Measurements from ENCODE around the gene HSD17B1. TPM values are rescaled to one million over a fixed set of nuclear protein-coding genes. Genes with fewer than 3 reads are reported as not detected.

Gene HSD17B1
- total RNA-seq, 8 experiments from 2014 or later, result 1.7 to 6.3 (median 5.4) TPM

DNA sequence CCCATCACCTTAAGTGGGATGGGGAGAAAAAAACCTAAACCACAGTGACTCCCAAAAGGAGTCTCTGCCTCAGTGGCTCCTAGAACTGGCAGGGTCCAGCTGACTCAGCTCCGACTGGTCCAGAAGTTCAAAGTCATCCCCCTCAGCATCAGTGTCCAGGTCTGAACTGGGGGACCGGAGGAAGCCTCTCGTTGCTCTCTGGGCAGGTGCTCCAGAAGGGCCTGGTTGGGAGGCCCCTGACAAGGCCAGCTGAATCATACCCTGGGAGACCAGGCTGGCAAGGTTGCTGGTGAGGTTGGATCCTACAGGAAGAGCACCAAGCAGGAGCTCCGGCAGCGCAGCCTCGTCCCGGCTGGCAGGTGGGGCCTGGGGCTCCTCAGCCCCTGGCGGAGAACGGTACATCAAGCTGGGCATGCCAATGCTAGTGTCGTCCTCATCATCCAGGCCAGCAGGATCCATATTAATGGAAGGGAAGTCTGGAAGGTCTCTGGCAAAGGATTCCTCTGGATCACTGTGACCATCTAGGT, 29.1 kb downstream of the HSD17B1 start:
- Histone ChIP-seq H3K4me1 (replicated peaks in 1 of 2) (peaks cover 5% of the 10 kb centered on the region in 2 donors), H3K27ac (no peak overlapping the region), H3K4me3 (no peak overlapping the region)
- 50 to 100% (median 98%) methylated on average over 1 to 8 of the region's 10 CpGs; no CpG with 5 or more reads in 5 of the 10 experiments for WGBS, 10 experiments
- no peak for ATAC-seq (replicated peaks in 6 of 8)
- in situ Hi-C loops (cut with MboI; ENCODE audit: low pct_unique_long_range_greater_than_20kb in 2 of 9, low sequenced_read_pairs in 9 of 9, unreplicated experiment in 9 of 9), result loop anchor here in 1 of 9 experiments (25.0 kb wide), 1 partner anchor 95 kb away; no protein-coding TSS in a partner anchor

- no peak for ATAC-seq (replicated peaks in 6 of 8)
- no peak overlapping the region for H3K27ac ChIP-seq
Measured at GRCh38 chr17:42584880-42585279, 32.2 kb downstream of the HSD17B1 start.

GRCh38 chr17:42585353-42585752, 32.6 kb downstream of the HSD17B1 start:
- H3K4me1 ChIP-seq (replicated peaks in 1 of 2), result no peaks in the 10 kb centered on the region
- peak in 3 of 8 experiments; percentile 59 to 100 (median 99) for ATAC-seq (replicated peaks in 6 of 8)
- WGBS, 10 experiments, result 0 to 100% (median 75%) methylated on average over 1 of the region's 1 CpG; no CpG with 5 or more reads in 5 of the 10 experiments
- H3K4me3 ChIP-seq, result no peak overlapping the region
- in situ Hi-C loops (cut with MboI; ENCODE audit: low pct_unique_long_range_greater_than_20kb in 2 of 9, low sequenced_read_pairs in 9 of 9, unreplicated experiment in 9 of 9), result loop anchor here in 1 of 9 experiments (25.0 kb wide), 1 partner anchor 98 kb away; no protein-coding TSS in a partner anchor
- no peak overlapping the region for H3K27ac ChIP-seq

More at GRCh38 chr17:42584880-42585279, 32.2 kb downstream of the HSD17B1 start:
- Histone ChIP-seq H3K4me3 (no peak overlapping the region), H3K4me1 (replicated peaks in 1 of 2) (no peaks in the 10 kb centered on the region)
- WGBS, 10 experiments, result 38 to 100% (median 92%) methylated on average over 1 to 9 of the region's 9 CpGs; no CpG with 5 or more reads in 3 of the 10 experiments
- in situ Hi-C loops (cut with MboI; ENCODE audit: low pct_unique_long_range_greater_than_20kb in 2 of 9, low sequenced_read_pairs in 9 of 9, unreplicated experiment in 9 of 9), result loop anchor here in 1 of 9 experiments (25.0 kb wide), 1 partner anchor 98 kb away; no protein-coding TSS in a partner anchor

- in situ Hi-C loops (cut with MboI; ENCODE audit: low pct_unique_long_range_greater_than_20kb in 2 of 9, low sequenced_read_pairs in 9 of 9, unreplicated experiment in 9 of 9), result loop anchor here in 1 of 9 experiments (25.0 kb wide), 1 partner anchor 99 kb away; no protein-coding TSS in a partner anchor
- Histone ChIP-seq H3K4me3 (no peak overlapping the region), H3K27ac (no peak overlapping the region), H3K4me1 (replicated peaks in 1 of 2) (no peaks in the 10 kb centered on the region)
- ATAC-seq (replicated peaks in 6 of 8), result no peak
- WGBS, 10 experiments, result 48 to 96% (median 78%) methylated on average over 1 to 7 of the region's 7 CpGs; no CpG with 5 or more reads in 2 of the 10 experiments
Measured at GRCh38 chr17:42586514-42587230, 33.9 kb downstream of the HSD17B1 start.

DNA sequence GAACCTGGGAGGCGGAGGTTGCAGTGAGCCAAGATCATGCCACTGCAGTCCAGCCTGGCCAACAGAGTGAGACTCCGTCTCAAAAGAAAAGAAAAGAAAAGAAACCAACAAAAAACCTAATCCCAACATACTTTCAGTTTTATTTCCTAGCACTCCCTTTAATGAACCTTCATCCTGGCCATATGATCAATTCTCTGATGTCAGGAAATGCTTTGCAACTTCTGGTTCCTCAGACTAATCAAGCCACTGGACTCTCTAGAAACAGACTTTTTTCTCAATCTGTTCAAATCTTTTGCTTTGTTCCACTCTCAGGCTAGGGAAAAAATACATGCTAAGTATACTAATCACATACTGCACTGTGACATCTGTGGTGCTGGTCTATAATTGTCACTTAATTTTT, 38.2 kb downstream of the HSD17B1 start:
- no peak for ATAC-seq (replicated peaks in 6 of 8)
- WGBS, 10 experiments, result 60 to 100% (median 90%) methylated on average over 1 to 2 of the region's 2 CpGs; no CpG with 5 or more reads in 5 of the 10 experiments
- in situ Hi-C loops (cut with MboI; ENCODE audit: low pct_unique_long_range_greater_than_20kb in 2 of 9, low sequenced_read_pairs in 9 of 9, unreplicated experiment in 9 of 9), result loop anchor here in 1 of 9 experiments (25.0 kb wide), 1 partner anchor 104 kb away; no protein-coding TSS in a partner anchor
- Histone ChIP-seq H3K27ac (no peak overlapping the region), H3K4me1 (replicated peaks in 1 of 2) (no peaks in the 10 kb centered on the region), H3K4me3 (no peak overlapping the region)

DNA sequence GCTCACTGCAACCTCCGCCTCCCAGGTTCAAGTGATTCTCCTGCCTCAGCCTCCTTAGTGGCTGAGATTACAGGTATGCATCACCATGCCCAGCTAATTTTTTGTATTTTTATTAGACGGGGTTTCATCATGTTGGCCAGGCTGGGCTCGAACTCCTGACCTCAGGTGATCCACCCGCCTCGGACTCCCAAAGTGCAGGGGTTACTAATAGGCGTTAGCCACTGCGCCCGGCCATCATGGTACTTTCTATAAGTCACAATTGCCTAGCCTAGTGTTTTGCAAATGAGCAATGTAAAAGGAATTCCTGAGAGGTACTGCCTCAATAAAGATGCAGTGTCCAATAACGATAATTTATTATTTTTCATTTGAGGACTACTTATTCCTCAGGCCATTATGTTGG, 38.7 kb downstream of the HSD17B1 start:
- H3K4me3 ChIP-seq, result no peak overlapping the region
- H3K4me1 ChIP-seq (replicated peaks in 1 of 2), result no peaks in the 10 kb centered on the region
- in situ Hi-C loops (cut with MboI; ENCODE audit: low pct_unique_long_range_greater_than_20kb in 2 of 9, low sequenced_read_pairs in 9 of 9, unreplicated experiment in 9 of 9), result loop anchor here in 1 of 9 experiments (25.0 kb wide), 1 partner anchor 104 kb away; no protein-coding TSS in a partner anchor
- no peak for ATAC-seq (replicated peaks in 6 of 8)
- H3K27ac ChIP-seq, result no peak overlapping the region
- 83 to 100% (median 93%) methylated on average over 4 to 8 of the region's 9 CpGs; no CpG with 5 or more reads in 2 of the 10 experiments for WGBS, 10 experiments

DNA sequence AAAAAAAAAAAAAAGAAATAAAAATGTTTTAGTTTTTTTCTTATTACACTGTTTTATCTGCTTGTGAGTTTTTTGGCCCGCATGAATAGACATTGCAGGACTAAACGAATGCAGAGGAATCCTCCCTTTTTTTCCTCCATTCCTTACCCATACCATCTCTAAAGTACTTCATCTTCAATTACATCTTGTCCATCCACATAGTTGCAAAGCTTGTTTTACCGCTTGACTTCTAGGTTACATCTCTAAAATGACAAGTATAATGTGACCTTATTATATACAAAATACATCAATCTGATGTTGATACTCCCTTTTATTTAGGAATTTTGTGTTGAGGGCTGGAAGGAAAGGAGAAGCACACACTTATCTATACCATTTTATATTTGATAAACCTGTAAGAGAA, 43.7 kb downstream of the HSD17B1 start:
- Histone ChIP-seq H3K4me1 (replicated peaks in 1 of 2) (no peaks in the 10 kb centered on the region), H3K4me3 (no peak overlapping the region), H3K27ac (no peak overlapping the region)
- in situ Hi-C loops (cut with MboI; ENCODE audit: low pct_unique_long_range_greater_than_20kb in 2 of 9, low sequenced_read_pairs in 9 of 9, unreplicated experiment in 9 of 9), result loop anchor here in 1 of 9 experiments (25.0 kb wide), 1 partner anchor 109 kb away; no protein-coding TSS in a partner anchor
- WGBS, 10 experiments, result 80 to 100% (median 94%) methylated on average over 1 to 3 of the region's 3 CpGs; no CpG with 5 or more reads in 1 of the 10 experiments
- no peak for ATAC-seq (replicated peaks in 6 of 8)

GRCh38 chr17:42598905-42599304, 46.2 kb downstream of the HSD17B1 start:
- H3K4me1 ChIP-seq (replicated peaks in 1 of 2), result no peaks in the 10 kb centered on the region
- no peak overlapping the region for H3K27ac ChIP-seq
- H3K4me3 ChIP-seq, result no peak overlapping the region
- in situ Hi-C loops (cut with MboI; ENCODE audit: low pct_unique_long_range_greater_than_20kb in 2 of 9, low sequenced_read_pairs in 9 of 9, unreplicated experiment in 9 of 9), result loop anchor here in 1 of 9 experiments (25.0 kb wide), 1 partner anchor 112 kb away; no protein-coding TSS in a partner anchor
- no peak for ATAC-seq (replicated peaks in 6 of 8)
- 49 to 100% (median 76%) methylated on average over 1 to 2 of the region's 2 CpGs; no CpG with 5 or more reads in 2 of the 10 experiments for WGBS, 10 experiments

GRCh38 chr17:42603318-42603717, 50.6 kb downstream of the HSD17B1 start:
- no peak overlapping the region for H3K27ac ChIP-seq
- no peak overlapping the region for H3K4me3 ChIP-seq
- in situ Hi-C loops (cut with MboI; ENCODE audit: low pct_unique_long_range_greater_than_20kb in 2 of 9, low sequenced_read_pairs in 9 of 9, unreplicated experiment in 9 of 9), result no loop called here
- peaks cover 0 to 7% of the 10 kb centered on the region in 2 donors for H3K4me1 ChIP-seq (replicated peaks in 1 of 2)
- no peak for ATAC-seq (replicated peaks in 6 of 8)
- WGBS, 10 experiments, result 65 to 100% (median 97%) methylated on average over 1 to 7 of the region's 7 CpGs; no CpG with 5 or more reads in 3 of the 10 experiments

Other genes starting within 250 kb of the HSD17B1 start
- 100 to 1,000 TPM in 4 of 8 experiments, 10 to 100 TPM in 4; 31.4 to 386 (median 106) TPM for gene STAT3, start 164.5 kb upstream of the HSD17B1 start, total RNA-seq
- gene CAVIN1, start 129.7 kb upstream of the HSD17B1 start, total RNA-seq, result 10 to 100 TPM in 4 of 8 experiments, under 1 TPM in 4; 0.05 to 74.8 (median 12.8) TPM
- 100 to 1,000 TPM in 2 of 8 experiments, 10 to 100 TPM in 6; 45.4 to 115 (median 75.7) TPM for gene ATP6V0A1, start 94.0 kb upstream of the HSD17B1 start, total RNA-seq
- gene NAGLU, start 16.7 kb upstream of the HSD17B1 start, total RNA-seq, result 10 to 100 TPM in 5 of 8 experiments, 1 to 10 TPM in 3; 6.3 to 55.8 (median 18.5) TPM
- 10 to 100 TPM; 20.8 to 82.7 (median 30.8) TPM for gene COASY, start 9.2 kb downstream of the HSD17B1 start, total RNA-seq
- gene MLX, start 14.2 kb downstream of the HSD17B1 start, total RNA-seq, result 10 to 100 TPM; 17.3 to 48.0 (median 25.6) TPM
- 10 to 100 TPM in 7 of 8 experiments, 1 to 10 TPM in 1; 1.5 to 24.7 (median 12.1) TPM for gene PSMC3IP, start 24.8 kb downstream of the HSD17B1 start, total RNA-seq
- 10 to 100 TPM; 27.1 to 40.2 (median 32.8) TPM for gene RETREG3, start 56.5 kb downstream of the HSD17B1 start, total RNA-seq
- gene TUBG1, start 56.8 kb downstream of the HSD17B1 start, total RNA-seq, result 10 to 100 TPM; 24.7 to 67.7 (median 39.3) TPM
- gene TUBG2, start 106.4 kb downstream of the HSD17B1 start, total RNA-seq, result 10 to 100 TPM in 7 of 8 experiments, 1 to 10 TPM in 1; 7.1 to 26.7 (median 16.0) TPM
- 10 to 100 TPM; 10.1 to 24.2 (median 20.6) TPM for gene PLEKHH3, start 124.1 kb downstream of the HSD17B1 start, total RNA-seq
- 1 to 10 TPM in 5 of 8 experiments, under 1 TPM in 3; 0.41 to 6.4 (median 1.6) TPM for gene CCR10, start 128.9 kb downstream of the HSD17B1 start, total RNA-seq
- gene CNTNAP1, start 129.6 kb downstream of the HSD17B1 start, total RNA-seq, result 10 to 100 TPM in 5 of 8 experiments, 1 to 10 TPM in 3; 2.4 to 33.9 (median 14.1) TPM
- gene EZH1, start 192.1 kb downstream of the HSD17B1 start, total RNA-seq, result 10 to 100 TPM; 13.8 to 44.5 (median 27.8) TPM
- 10 to 100 TPM in 1 of 8 experiments, 1 to 10 TPM in 6, under 1 TPM in 1; 0.90 to 34.2 (median 4.1) TPM for gene RAMP2, start 208.3 kb downstream of the HSD17B1 start, total RNA-seq
- 100 to 1,000 TPM in 1 of 8 experiments, 10 to 100 TPM in 7; 57.1 to 110 (median 88.0) TPM for gene VPS25, start 220.5 kb downstream of the HSD17B1 start, total RNA-seq
- 1 to 10 TPM in 1 of 8 experiments, under 1 TPM in 7; 0.11 to 1.2 (median 0.57) TPM for gene WNK4, start 227.7 kb downstream of the HSD17B1 start, total RNA-seq
- gene COA3, start 245.8 kb downstream of the HSD17B1 start, total RNA-seq, result 100 to 1,000 TPM in 2 of 8 experiments, 10 to 100 TPM in 6; 58.7 to 114 (median 72.5) TPM
- gene CNTD1, start 245.9 kb downstream of the HSD17B1 start, total RNA-seq, result 1 to 10 TPM in 2 of 8 experiments, under 1 TPM in 6; 0.58 to 3.8 (median 0.81) TPM

All from motor neuron (in vitro differentiated cells).